Esophagus (tissue), 2 donors: Measurements from ENCODE around the gene LRRC8E. TPM values are rescaled to one million over a fixed set of nuclear protein-coding genes. Genes with fewer than 3 reads are reported as not detected.
"Not testable (repeated sequence)": the region's sequence is repeated elsewhere in the genome, so short reads cannot be mapped to it uniquely, and the experiment has no call there.

ENCODE experiments used
- H3K27ac ChIP-seq, 2 donors: one replicate each; pipeline ENCODE4 v1.5.1; 2013; ENCODE audit warnings: low read depth in 2 of 2, mild to moderate bottlenecking in 2 of 2, inconsistent platforms in 1 of 2, low read length in 1 of 2, moderate library complexity in 1 of 2
- H3K27me3 ChIP-seq, 2 donors: one replicate each; pipeline ENCODE4 v1.6.1; 2013; ENCODE audit warnings: low read length in 2 of 2, control low read depth in 1 of 2, mild to moderate bottlenecking in 1 of 2; ENCODE audit not compliant: insufficient read depth in 2 of 2, control insufficient read depth in 1 of 2
- H3K36me3 ChIP-seq, 2 donors: one replicate each; pipeline ENCODE4 v1.6.1; 2013; ENCODE audit warnings: low read length in 1 of 2; ENCODE audit not compliant: control insufficient read depth in 2 of 2, insufficient read depth in 2 of 2
- H3K4me1 ChIP-seq, 2 donors: one replicate each; pipeline ENCODE4 v1.6.1; 2013; ENCODE audit warnings: low read length in 1 of 2; ENCODE audit not compliant: control insufficient read depth in 2 of 2, insufficient read depth in 2 of 2
- H3K4me3 ChIP-seq, 2 donors: one replicate each; pipeline ENCODE4 v1.5.1; 2013; ENCODE audit warnings: low read length in 2 of 2, mild to moderate bottlenecking in 2 of 2, low read depth in 1 of 2, moderate library complexity in 1 of 2
- H3K9me3 ChIP-seq, 2 donors: one replicate each; pipeline ENCODE4 v1.6.1; 2013; ENCODE audit warnings: mild to moderate bottlenecking in 2 of 2, low read depth in 1 of 2, low read length in 1 of 2, moderate library complexity in 1 of 2; ENCODE audit not compliant: control insufficient read depth in 2 of 2, insufficient read depth in 1 of 2
- WGBS, 2 donors: extraction: QIAGEN DNeasy Blood & Tissue Kit; methylation state at CpG; one replicate each; pipeline ENCODE4 v1.1.7; 2013; 5-methylcytosine and 5-hydroxymethylcytosine counted together
- polyA plus RNA-seq, 2 donors: library from polyadenylated mRNA; stranded (reverse); fragments of 200-250 nt; gene quantifications; one replicate each; pipeline ENCODE4 v1.2.3, GENCODE V29; 2013
- donor health status: healthy with polysubstance abuse.
- donor health status: Bipolar disorder and iron deficiency.

LRRC8E gene
- polyA plus RNA-seq, 2 donors = 3.3 to 4.7 TPM

DNA sequence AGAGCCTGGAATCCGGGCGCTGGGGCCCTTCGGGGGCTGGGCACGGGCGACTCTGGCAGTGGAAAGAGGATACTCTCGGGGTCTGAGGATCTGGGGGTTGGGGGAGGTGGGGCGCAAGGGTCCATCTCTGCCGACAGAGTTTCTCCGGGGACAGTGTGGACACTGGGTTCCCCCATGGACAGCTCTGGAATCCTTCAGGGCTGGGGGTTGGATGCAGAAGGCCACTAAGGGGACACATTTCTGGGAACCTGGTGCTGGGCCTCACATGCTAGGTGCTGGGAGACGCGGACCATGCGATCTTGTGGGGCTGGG lies 28.6 kb downstream of the LRRC8E start:
- Histone ChIP-seq H3K27me3 (peaks cover 0 to 13% of the 10 kb centered on the region in 2 donors), H3K9me3 (peaks cover 0 to 3% of the 10 kb centered on the region in 2 donors), H3K4me1 (peaks cover 9 to 34% of the 10 kb centered on the region in 2 donors), H3K4me3 (peak overlapping the region; percentile 16 to 24), H3K36me3 (peaks cover 2 to 14% of the 10 kb centered on the region in 2 donors), H3K27ac (peak overlapping the region in 1 of 2 donors; percentile 49)
- WGBS, 2 donors = 5 to 7% methylated on average over 12 of the region's 12 CpGs

DNA sequence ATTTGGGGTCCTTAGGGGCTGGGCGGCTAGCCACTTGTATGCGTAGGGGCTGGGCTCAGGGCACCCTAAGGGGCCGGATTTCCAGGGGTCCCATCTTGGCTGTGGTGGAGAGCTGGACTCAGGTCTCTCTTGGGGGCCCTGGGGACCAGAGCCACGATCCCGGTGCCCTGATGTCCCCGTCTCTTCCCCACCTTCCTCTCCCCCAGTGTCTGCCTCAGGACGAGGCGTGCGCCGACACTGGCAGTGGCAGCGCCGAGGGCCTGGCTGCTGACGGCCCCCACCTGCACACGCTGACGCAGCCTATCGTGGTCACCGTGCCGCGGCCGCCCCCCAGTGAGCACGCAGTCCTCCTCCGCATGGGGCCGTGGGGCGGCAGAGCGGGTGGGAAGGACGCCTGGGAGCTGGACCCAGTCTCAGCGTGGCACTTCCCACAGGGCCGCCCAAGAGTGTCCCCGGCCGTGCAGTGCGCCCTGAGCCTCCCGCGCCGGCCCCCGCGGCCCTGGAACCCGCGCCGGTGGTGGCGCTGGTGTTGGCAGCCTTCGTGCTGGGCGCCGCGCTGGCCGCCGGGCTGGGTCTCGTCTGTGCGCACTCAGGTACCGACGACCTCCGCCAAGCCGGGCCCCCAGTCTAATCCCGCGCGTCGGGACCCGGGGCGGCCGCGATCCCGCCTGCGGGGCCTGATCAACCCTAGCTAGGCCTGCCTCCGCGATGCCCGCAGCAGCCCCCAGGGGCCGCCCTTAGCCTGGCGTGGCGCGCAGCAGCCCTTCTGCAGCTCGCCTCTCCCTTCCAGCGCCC lies 29.2 kb downstream of the LRRC8E start:
- WGBS, 2 donors = 1 to 2% methylated on average over 70 to 71 of the region's 71 CpGs
- peak overlapping the region in 1 of 2 donors; percentile 49 for H3K27ac ChIP-seq
- H3K4me1 ChIP-seq = peaks cover 10 to 36% of the 10 kb centered on the region in 2 donors
- H3K27me3 ChIP-seq = peaks cover 0 to 13% of the 10 kb centered on the region in 2 donors
- H3K9me3 ChIP-seq = peaks cover 0 to 3% of the 10 kb centered on the region in 2 donors
- H3K4me3 ChIP-seq = peak overlapping the region; percentile 17 to 24
- peaks cover 0 to 15% of the 10 kb centered on the region in 2 donors for H3K36me3 ChIP-seq

DNA sequence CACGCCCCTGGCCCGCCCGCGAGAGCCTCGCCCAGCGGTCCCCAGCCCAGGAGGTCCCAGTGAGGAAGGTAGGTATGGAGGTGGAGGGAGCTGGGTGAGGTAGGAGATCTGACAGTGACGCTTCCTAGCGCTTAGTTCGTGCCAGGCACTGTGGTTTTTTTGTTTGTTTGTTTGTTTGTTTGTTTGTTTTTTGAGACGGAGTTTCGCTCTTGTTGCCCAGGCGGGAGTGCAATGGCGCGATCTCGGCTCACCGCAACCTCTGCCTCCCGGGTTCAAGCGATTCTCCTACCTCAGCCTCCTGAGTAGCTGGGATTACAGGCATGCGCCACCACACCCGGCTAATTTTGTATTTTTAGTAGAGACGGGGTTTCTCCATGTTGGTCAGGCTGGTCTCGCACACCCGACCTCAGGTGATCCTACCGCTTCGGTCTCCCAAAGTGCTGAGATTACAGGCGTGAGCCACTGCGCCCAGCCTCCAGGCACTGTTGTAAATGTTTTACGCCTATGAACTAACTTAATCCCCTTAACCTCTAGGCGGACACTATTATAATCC lies 29.8 kb downstream of the LRRC8E start:
- peak overlapping the region in 1 of 2 donors; percentile 16 for H3K4me3 ChIP-seq
- peaks cover 0 to 15% of the 10 kb centered on the region in 2 donors for H3K36me3 ChIP-seq
- WGBS, 2 donors = 25 to 27% methylated on average over 26 to 29 of the region's 29 CpGs
- H3K27me3 ChIP-seq = peaks cover 0 to 13% of the 10 kb centered on the region in 2 donors
- H3K27ac ChIP-seq = peak overlapping the region in 1 of 2 donors; percentile 26
- H3K4me1 ChIP-seq = peaks cover 10 to 39% of the 10 kb centered on the region in 2 donors
- H3K9me3 ChIP-seq = not testable (repeated sequence)

DNA sequence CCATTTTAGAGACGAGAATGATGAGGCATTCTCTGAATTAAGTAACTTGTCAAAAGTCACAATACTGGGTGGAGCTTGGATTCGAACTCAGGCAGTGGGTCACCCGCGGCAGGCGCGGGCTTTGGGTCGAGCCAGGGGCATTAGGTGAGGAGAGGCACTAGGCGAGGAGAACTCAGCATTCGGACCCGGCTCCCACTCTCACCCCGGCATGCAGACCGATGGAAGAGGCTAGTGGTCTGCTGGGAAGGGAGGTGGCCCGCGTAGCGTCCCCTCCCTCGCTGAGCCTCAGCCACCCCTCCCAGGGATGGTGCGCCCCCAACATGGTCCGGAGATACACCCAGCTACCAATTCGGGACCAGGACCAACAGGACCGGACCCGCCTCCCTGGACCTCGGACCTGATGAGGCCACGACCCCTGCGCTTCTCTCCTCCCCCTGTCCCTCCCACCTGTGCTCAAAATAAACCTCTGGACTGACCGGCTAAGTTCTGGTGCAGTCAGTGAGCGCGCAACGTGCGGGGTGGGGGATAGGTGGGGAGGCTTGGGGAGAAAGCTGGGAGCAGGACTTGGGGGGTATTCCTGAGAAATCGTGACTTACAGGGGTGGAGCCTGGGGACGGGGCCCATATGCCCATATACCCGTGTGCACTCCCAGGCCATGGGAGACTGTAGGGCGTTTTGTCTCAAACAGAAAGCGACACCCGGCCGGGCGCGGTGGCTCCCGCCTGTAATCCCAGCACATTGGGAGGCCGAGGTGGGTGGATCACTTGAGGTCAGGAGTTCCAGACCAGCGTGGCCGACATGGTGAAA lies 30.5 kb downstream of the LRRC8E start:
- Histone ChIP-seq H3K4me1 (peaks cover 10 to 39% of the 10 kb centered on the region in 2 donors), H3K36me3 (peaks cover 0 to 14% of the 10 kb centered on the region in 2 donors), H3K4me3 (no peak overlapping the region), H3K27me3 (peaks cover 0 to 13% of the 10 kb centered on the region in 2 donors), H3K27ac (no peak overlapping the region), H3K9me3 (peaks cover 0 to 3% of the 10 kb centered on the region in 2 donors)
- whole genome bisulfite sequencing, 2 donors = 39 to 45% methylated on average over 42 of the region's 42 CpGs

DNA sequence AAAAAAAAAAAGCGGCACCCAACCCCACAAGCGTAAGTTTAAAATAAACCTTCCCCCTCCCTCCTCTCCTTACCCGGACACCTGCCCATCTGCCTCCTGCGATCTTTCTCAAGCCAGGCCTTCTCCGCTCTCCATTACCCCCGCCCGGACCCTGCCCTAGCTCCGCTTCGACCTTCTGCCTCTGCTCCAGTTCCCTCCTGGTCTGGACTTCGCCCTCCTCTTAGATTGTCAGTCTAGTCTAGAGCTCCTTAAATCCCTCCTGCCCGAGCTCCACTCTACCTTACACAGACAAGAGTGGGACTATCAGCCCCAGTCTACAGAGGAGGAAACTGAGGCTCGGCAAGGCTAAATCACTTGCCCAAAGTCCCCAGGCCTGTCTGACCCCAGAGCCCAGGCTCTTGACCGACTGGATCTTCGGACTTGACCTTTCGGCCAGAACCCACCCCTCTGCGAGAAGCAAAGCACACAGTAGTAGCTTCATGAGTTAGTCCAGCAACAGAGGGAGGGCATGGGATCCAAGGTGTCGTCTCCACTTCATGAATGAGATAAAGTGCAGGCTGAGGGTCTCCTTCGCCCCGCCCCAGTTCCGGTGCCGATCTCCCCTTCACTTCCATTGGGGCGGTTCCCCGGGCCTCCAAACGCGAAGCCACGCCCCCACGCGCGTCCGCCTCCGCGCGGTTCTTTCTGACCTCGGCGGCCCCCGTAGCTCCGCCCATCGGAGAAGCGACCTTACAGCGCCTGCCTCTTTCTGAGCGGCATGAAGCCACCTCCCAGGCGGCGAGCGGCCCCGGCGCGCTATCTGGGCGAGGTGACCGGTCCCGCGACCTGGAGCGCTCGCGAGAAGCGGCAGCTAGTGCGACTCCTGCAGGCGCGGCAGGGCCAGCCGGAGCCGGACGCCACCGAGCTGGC lies 31.6 kb downstream of the LRRC8E start, which contains the start of gene SNAPC2:
TSS of gene SNAPC2 (plus strand) at position 729 of the 909 bp plus-strand sequence. CDS start at position 758, 29 bp downstream.
- H3K4me1 ChIP-seq = peaks cover 10 to 39% of the 10 kb centered on the region in 2 donors

DNA sequence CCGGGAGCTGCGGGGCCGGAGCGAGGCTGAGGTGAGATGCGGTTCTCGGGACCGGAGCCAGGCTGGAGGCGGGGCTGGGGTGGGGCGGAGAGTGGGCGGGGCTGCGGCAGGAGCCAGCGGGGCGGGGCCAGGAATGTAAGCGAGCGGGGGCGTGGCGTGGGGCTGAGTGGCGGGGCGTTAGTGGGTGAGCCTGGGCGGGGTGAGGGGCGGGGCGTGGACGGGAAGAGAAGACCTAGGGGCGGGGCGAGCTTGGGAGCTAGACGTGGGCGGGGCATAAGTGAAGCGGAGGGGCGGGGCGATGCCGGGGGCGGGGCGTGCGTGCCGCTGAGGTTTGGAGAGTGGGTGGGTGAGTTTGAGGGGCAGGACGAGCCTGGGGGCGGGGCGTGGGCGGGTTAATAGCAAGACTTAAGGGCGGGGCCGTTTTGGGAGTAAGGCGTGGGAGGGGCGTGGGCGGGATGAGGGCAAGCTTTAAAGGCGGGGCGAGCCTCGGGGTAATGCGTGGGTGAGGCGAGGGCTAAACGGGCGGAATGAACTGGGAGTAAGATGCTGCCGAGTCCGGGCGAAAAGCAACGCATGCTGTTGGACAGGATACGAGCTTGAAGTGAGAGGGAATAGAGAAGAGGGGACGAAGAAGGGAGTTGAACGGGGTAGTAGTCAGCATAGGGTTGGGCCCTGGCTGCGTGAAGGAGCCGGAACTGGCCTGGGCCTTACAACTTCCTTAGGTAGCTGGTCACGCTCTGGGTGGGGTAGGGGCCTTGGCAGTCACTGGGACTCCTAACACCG lies 32.4 kb downstream of the LRRC8E start:
- H3K4me3 ChIP-seq = peak overlapping the region; percentile 45 to 77
- H3K4me1 ChIP-seq = peaks cover 15 to 37% of the 10 kb centered on the region in 2 donors
- 1% methylated on average over 45 to 62 of the region's 62 CpGs for WGBS, 2 donors
- peaks cover 0 to 14% of the 10 kb centered on the region in 2 donors for H3K36me3 ChIP-seq
- peaks cover 0 to 10% of the 10 kb centered on the region in 2 donors for H3K27me3 ChIP-seq
- peak overlapping the region; percentile 89 to 97 for H3K27ac ChIP-seq
- H3K9me3 ChIP-seq = peaks cover 0 to 3% of the 10 kb centered on the region in 2 donors

More for the DNA sequence above, 31.6 kb downstream of the LRRC8E start, which contains the start of gene SNAPC2:
- Histone ChIP-seq H3K27ac (peak within 1 kb of the TSS; percentile 89 to 97), H3K36me3 (peaks cover 0 to 14% of the 10 kb centered on the region in 2 donors), H3K27me3 (peaks cover 0 to 13% of the 10 kb centered on the region in 2 donors), H3K9me3 (peaks cover 0 to 3% of the 10 kb centered on the region in 2 donors), H3K4me3 (peak within 1 kb of the TSS; percentile 45 to 77)
- WGBS, 2 donors = 6 to 7% methylated on average over 62 of the region's 62 CpGs

DNA sequence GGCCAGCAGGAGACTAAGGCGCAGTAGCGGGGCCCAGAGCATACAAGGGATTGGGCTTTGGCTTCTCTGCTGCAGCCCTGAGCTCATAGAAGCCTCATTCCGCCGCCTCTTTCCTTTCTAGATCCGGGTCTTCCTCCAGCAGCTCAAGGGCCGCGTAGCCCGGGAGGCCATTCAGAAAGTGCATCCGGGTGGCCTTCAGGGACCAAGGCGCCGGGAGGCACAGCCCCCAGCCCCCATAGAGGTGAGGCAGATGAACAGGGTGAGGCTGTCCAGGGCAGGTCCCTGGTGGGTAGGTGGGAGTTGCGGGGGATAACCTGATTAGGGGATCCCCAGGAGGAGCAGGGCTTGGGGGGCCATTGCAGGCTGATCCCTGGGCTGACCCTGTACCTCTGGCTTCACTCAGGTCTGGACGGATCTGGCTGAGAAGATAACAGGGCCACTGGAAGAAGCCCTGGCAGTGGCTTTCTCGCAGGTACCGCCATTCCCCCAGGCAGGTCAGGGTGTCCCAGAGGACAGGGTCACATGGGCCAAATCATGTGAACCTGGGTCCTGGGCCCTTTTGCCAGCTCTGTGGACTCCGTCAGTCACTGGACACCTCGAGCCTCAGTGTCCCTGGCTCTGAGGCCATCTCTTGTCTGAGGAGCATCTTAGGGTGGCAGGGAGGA lies 33.1 kb downstream of the LRRC8E start:
- peaks cover 15 to 34% of the 10 kb centered on the region in 2 donors for H3K4me1 ChIP-seq
- WGBS, 2 donors = 42 to 50% methylated on average over 17 of the region's 17 CpGs

More for the DNA sequence above, 33.1 kb downstream of the LRRC8E start:
- Histone ChIP-seq H3K27ac (peak overlapping the region; percentile 85 to 91), H3K27me3 (peaks cover 0 to 7% of the 10 kb centered on the region in 2 donors), H3K36me3 (peaks cover 0 to 14% of the 10 kb centered on the region in 2 donors), H3K9me3 (peaks cover 0 to 3% of the 10 kb centered on the region in 2 donors), H3K4me3 (peak overlapping the region; percentile 39 to 41)
